Hepatocyte (in vitro differentiated cells): Measurements from ENCODE around the gene RPS17. TPM values are rescaled to one million over a fixed set of nuclear protein-coding genes. Genes with fewer than 3 reads are reported as not detected.

ENCODE experiments used
- DNase-seq: peaks from one replicate; pipeline ENCODE4 v3.0.0-alpha.2; 2016; ENCODE audit warnings: low spot score
- H2AFZ ChIP-seq: fragments of 200-600 bp; sonication (generic); 2 replicates; pipeline ENCODE4 v1.6.0; 2016; ENCODE audit warnings: antibody characterized with exemption, mild to moderate bottlenecking
- H3K27ac ChIP-seq: fragments of 200-600 bp; sonication (generic); 2 replicates; pipeline ENCODE4 v1.5.1; 2016; ENCODE audit warnings: mild to moderate bottlenecking
- H3K27me3 ChIP-seq: fragments of 200-600 bp; sonication (generic); 2 replicates; pipeline ENCODE4 v1.6.1; 2016
- H3K36me3 ChIP-seq: fragments of 200-600 bp; sonication (generic); replicated peaks from 2 replicates; pipeline ENCODE4 v1.5.1; 2016; ENCODE audit warnings: low read depth; ENCODE audit not compliant: insufficient read depth
- H3K4me1 ChIP-seq: fragments of 200-600 bp; sonication (generic); 2 replicates; pipeline ENCODE4 v1.5.1; 2016; ENCODE audit warnings: mild to moderate bottlenecking, moderate library complexity; ENCODE audit not compliant: insufficient read depth
- H3K4me2 ChIP-seq: fragments of 200-600 bp; sonication (generic); 2 replicates; pipeline ENCODE4 v1.6.0; 2016
- H3K4me3 ChIP-seq: fragments of 200-600 bp; sonication (generic); 2 replicates; pipeline ENCODE4 v1.5.1; 2016; ENCODE audit warnings: mild to moderate bottlenecking
- H3K79me2 ChIP-seq: fragments of 200-600 bp; sonication (generic); 2 replicates; pipeline ENCODE4 v1.6.0; 2017; ENCODE audit warnings: mild to moderate bottlenecking
- H3K9me2 ChIP-seq: fragments of 200-600 bp; sonication (generic); replicated peaks from 2 replicates; pipeline ENCODE4 v1.6.0; 2017; ENCODE audit warnings: mild to moderate bottlenecking; ENCODE audit not compliant: insufficient read depth
- H3K9me3 ChIP-seq: fragments of 200-600 bp; sonication (generic); 2 replicates; pipeline ENCODE4 v1.5.1; 2016; ENCODE audit warnings: low read depth, mild to moderate bottlenecking
- H4K20me1 ChIP-seq: fragments of 200-600 bp; sonication (generic); 2 replicates; pipeline ENCODE4 v1.6.0; 2016; ENCODE audit warnings: mild to moderate bottlenecking; ENCODE audit not compliant: insufficient read depth, poor library complexity, severe bottlenecking
- EZH2 ChIP-seq: fragments of 200-600 bp; sonication (generic); IDR thresholded peaks from 2 replicates; pipeline ENCODE4 v1.6.1; 2016; ENCODE audit warnings: antibody characterized with exemption, mild to moderate bottlenecking, borderline replicate concordance
- EZH2phosphoT487 ChIP-seq: fragments of 200-600 bp; sonication (generic); IDR thresholded peaks from one replicate; pipeline ENCODE4 v1.6.1; 2018; ENCODE audit warnings: antibody characterized with exemption, mild to moderate bottlenecking, low read depth, moderate library complexity; ENCODE audit not compliant: unreplicated experiment, severe bottlenecking
- WGBS: methylation state at CpG from one replicate; pipeline ENCODE4 v1.1.6; 2016; ENCODE audit warnings: low lambda C conversion rate; ENCODE audit errors: missing lambda C conversion rate; 5-methylcytosine and 5-hydroxymethylcytosine counted together
- polyA plus RNA-seq: library from polyadenylated mRNA; unstranded; fragments of >200 nt; fragmentation: Nextera tagmentation; extraction: Ambion mirVana; gene quantifications from 2 replicates; pipeline ENCODE4 v1.2.1, GENCODE V29; 2016
- total RNA-seq: library from RNA; depleted of rRNA; stranded (reverse); fragments of >200 nt; gene quantifications from 2 replicates; pipeline ENCODE4 v1.2.3, GENCODE V29; 2014
- TF ChIP-seq, protein P1 (sequence below): fragments of 200-600 bp; sonication (generic); IDR thresholded peaks from 2 replicates; pipeline ENCODE4 v1.5.1; 2016; ENCODE audit warnings: antibody characterized with exemption, mild to moderate bottlenecking; ENCODE audit not compliant: poor library complexity

Gene RPS17
- total and polyA plus RNA-seq, 2 experiments from 2014 or later: 453 to 2,046 TPM

DNA sequence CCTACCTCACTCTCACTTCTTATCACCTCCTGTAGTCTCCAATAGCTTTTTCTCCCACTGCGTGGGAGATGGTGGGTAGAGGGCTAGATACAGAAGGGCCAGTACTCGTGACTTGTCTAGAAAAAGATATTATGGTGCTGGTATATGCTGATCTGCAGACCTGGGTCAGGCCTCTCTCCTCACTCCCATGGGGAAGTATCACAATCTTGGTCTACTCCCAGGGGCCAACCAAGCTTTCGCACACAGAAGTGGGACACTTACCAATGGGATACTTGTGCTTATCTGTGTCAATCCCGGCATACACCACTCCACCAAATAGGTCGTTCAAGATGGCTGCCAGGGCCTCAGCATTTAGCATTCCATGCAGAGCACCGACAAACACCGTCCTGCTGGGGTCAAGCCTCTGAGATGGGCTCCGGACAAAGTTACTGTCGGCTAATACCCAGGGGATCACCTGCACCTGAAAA, 9.0 kb upstream of the RPS17 start:
- TF ChIP-seq EZH2: no peak
- no peak for TF ChIP-seq EZH2phosphoT487
- TF ChIP-seq, protein P1, sequence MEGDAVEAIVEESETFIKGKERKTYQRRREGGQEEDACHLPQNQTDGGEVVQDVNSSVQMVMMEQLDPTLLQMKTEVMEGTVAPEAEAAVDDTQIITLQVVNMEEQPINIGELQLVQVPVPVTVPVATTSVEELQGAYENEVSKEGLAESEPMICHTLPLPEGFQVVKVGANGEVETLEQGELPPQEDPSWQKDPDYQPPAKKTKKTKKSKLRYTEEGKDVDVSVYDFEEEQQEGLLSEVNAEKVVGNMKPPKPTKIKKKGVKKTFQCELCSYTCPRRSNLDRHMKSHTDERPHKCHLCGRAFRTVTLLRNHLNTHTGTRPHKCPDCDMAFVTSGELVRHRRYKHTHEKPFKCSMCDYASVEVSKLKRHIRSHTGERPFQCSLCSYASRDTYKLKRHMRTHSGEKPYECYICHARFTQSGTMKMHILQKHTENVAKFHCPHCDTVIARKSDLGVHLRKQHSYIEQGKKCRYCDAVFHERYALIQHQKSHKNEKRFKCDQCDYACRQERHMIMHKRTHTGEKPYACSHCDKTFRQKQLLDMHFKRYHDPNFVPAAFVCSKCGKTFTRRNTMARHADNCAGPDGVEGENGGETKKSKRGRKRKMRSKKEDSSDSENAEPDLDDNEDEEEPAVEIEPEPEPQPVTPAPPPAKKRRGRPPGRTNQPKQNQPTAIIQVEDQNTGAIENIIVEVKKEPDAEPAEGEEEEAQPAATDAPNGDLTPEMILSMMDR: no peak
- 92% methylated on average over 9 of the region's 9 CpGs for WGBS

DNA sequence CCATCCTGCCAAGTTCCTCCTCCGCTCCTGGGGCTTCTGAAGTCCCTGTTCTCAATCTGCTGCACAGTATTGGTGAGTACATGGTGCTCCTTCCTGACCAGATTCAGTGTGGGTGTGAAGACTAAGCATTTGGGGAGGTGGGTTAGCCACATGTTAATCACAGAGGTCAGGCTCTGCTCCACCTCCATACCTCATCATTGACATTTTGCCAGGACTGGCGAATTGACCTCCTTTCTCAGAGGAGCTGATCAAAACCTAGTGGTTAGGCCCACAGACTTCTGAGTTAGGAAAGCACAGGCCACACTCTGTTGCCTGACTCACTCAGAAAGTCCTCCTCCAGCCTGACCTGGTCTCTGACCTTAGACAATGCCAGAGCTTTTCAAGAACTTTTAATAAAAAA, 8.4 kb upstream of the RPS17 start:
- Histone ChIP-seq H3K27me3 (peaks cover 6% of the 10 kb centered on the region), H3K9me3 (no peaks in the 10 kb centered on the region), H2AFZ (no peak overlapping the region), H3K4me1 (no peaks in the 10 kb centered on the region), H3K4me2 (no peak overlapping the region), H3K4me3 (no peak overlapping the region), H3K36me3 (no peaks in the 10 kb centered on the region), H3K27ac (no peak overlapping the region), H3K79me2 (no peaks in the 10 kb centered on the region), H4K20me1 (no peaks in the 10 kb centered on the region), H3K9me2 (no peaks in the 10 kb centered on the region)
- DNase-seq: no peak
- TF ChIP-seq, protein P1: no peak
- TF ChIP-seq EZH2phosphoT487 (no peak), EZH2 (no peak)
- WGBS: 97% methylated on average over 2 of the region's 2 CpGs

More for the DNA sequence above, 9.0 kb upstream of the RPS17 start:
- H3K4me1 ChIP-seq: no peaks in the 10 kb centered on the region
- H3K9me2 ChIP-seq: no peaks in the 10 kb centered on the region
- H3K4me2 ChIP-seq: no peak overlapping the region
- no peaks in the 10 kb centered on the region for H3K9me3 ChIP-seq
- peaks cover 6% of the 10 kb centered on the region for H3K27me3 ChIP-seq
- no peak for DNase-seq
- H3K4me3 ChIP-seq: no peak overlapping the region
- H2AFZ ChIP-seq: no peak overlapping the region
- no peaks in the 10 kb centered on the region for H3K36me3 ChIP-seq
- H3K79me2 ChIP-seq: no peaks in the 10 kb centered on the region
- no peak overlapping the region for H3K27ac ChIP-seq
- H4K20me1 ChIP-seq: no peaks in the 10 kb centered on the region

DNA sequence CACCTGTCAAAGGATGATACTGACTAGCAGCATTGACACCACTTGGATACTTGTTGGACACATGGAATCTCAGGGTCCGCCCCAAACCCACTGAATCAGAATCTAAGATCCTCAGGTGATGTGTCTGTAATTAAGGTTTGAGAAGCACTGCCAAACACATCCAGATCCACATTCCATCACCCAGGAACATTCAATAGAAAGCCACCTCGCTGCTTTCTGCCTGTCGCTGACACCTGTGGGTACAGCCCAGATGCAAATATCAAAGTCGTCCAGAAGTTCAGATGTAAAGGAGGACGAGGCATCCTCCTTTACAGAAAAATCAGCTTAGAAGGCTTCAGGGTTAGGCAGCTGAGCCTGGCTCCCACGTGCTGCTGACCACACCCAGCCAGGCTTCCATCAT, 5.2 kb upstream of the RPS17 start:
- H3K4me1 ChIP-seq: peaks cover 8% of the 10 kb centered on the region
- DNase-seq: no peak
- H3K79me2 ChIP-seq: peaks cover 6% of the 10 kb centered on the region
- TF ChIP-seq, protein P1: no peak
- TF ChIP-seq EZH2phosphoT487 (no peak), EZH2 (no peak)
- H3K27me3 ChIP-seq: no peaks in the 10 kb centered on the region
- H3K9me2 ChIP-seq: no peaks in the 10 kb centered on the region
- H2AFZ ChIP-seq: no peak overlapping the region
- WGBS: 81% methylated on average over 6 of the region's 6 CpGs
- no peak overlapping the region for H3K4me3 ChIP-seq
- no peaks in the 10 kb centered on the region for H3K36me3 ChIP-seq
- no peaks in the 10 kb centered on the region for H4K20me1 ChIP-seq
- no peak overlapping the region for H3K4me2 ChIP-seq
- H3K27ac ChIP-seq: no peak overlapping the region
- H3K9me3 ChIP-seq: no peaks in the 10 kb centered on the region

DNA sequence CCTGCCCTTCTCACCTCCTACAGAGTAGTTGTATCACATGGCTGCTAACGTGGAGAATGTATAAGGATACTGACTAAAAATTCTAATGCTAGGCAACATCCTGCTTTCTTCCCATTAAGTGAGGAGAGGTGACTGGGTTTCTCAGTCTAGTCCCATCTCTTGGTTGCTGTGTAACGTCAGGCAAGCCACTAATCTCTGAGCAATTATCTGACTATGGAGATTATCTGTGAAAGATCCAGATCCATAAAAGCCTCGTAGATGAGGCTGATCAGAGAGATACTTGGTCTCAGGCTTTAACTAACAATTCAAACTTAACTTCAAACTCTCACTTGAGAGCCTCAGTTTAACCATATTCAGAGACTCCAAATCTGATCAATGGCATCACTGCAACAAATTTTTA, 4.7 kb upstream of the RPS17 start:
- Histone ChIP-seq H3K4me1 (peaks cover 8% of the 10 kb centered on the region), H3K9me3 (no peaks in the 10 kb centered on the region), H3K79me2 (peaks cover 7% of the 10 kb centered on the region), H3K4me2 (no peak overlapping the region), H3K9me2 (no peaks in the 10 kb centered on the region), H4K20me1 (no peaks in the 10 kb centered on the region), H3K4me3 (no peak overlapping the region), H3K36me3 (no peaks in the 10 kb centered on the region), H3K27ac (no peak overlapping the region), H3K27me3 (no peaks in the 10 kb centered on the region), H2AFZ (no peak overlapping the region)
- DNase-seq: no peak
- WGBS: 35% methylated on average over 3 of the region's 3 CpGs
- TF ChIP-seq, protein P1: no peak
